Naive thymus-derived CD8-positive, alpha-beta T cell (primary cell): ENCODE results near the gene ACSL4. TPM values are rescaled to one million over a fixed set of nuclear protein-coding genes. Genes with fewer than 3 reads are reported as not detected.

Experiments
- ATAC-seq, 2 donors: fragments of 150-1000 bp; cut with Tn5 transposase in 1 of 2; sonication (Bioruptor Pico), chemical (Tn5 transposase) in 1 of 2; 1 replicate in 1 of 2; 2 replicates in 1 of 2; pipeline ENCODE4 v1.10.0; 2021; ENCODE audit warnings: mild to moderate bottlenecking in 2 of 2, moderate library complexity in 2 of 2
- POLR2A ChIA-PET: fragments of 350-600 bp; sonication (Branson Sonifier 250); formaldehyde crosslinking; loops from one replicate; lab custom pipeline; 2021; ENCODE audit warnings: antibody characterized with exemption; lab: Charles Lee
- DNase-seq, 10 donors: peaks; one replicate each; pipeline versions ENCODE4 v3.0.0 to v3.0.0-alpha.2; 2020 to 2022
- H3K27ac Mint-ChIP-seq, 10 donors: one replicate each; pipeline ENCODE4 v1.8.0; 2020 to 2022; ENCODE audit warnings: mild to moderate bottlenecking in 10 of 10, mixed read lengths in 10 of 10, moderate library complexity in 4 of 10, inconsistent platforms in 1 of 10
- H3K27me3 Mint-ChIP-seq, 5 donors: one replicate each; pipeline ENCODE4 v1.8.0; 2021 to 2022; ENCODE audit warnings: mixed read lengths in 5 of 5
- H3K36me3 Mint-ChIP-seq, 3 donors: one replicate each; pipeline ENCODE4 v1.8.0; 2020 to 2022; ENCODE audit warnings: mixed read lengths in 3 of 3, mild to moderate bottlenecking in 2 of 3, inconsistent platforms in 1 of 3
- H3K4me1 Mint-ChIP-seq, 4 donors: one replicate each; pipeline ENCODE4 v1.8.0; 2021 to 2022; ENCODE audit warnings: mixed read lengths in 4 of 4
- H3K4me3 Mint-ChIP-seq, 10 donors: one replicate each; pipeline ENCODE4 v1.8.0; 2020 to 2022; ENCODE audit warnings: mild to moderate bottlenecking in 10 of 10, mixed read lengths in 10 of 10, moderate library complexity in 6 of 10, inconsistent platforms in 1 of 10
- H3K9me3 Mint-ChIP-seq, 9 donors: one replicate each; pipeline ENCODE4 v1.8.0; 2020 to 2022; ENCODE audit warnings: mixed read lengths in 9 of 9, mild to moderate bottlenecking in 3 of 9, inconsistent platforms in 1 of 9, moderate library complexity in 1 of 9
- polyA plus RNA-seq, 3 donors: library from polyadenylated mRNA; unstranded; fragments of 300-500 nt; fragmentation: Illumina TruSeq; gene quantifications; one replicate each; pipeline ENCODE4 v1.2.3, GENCODE V29; 2021
- total RNA-seq, 8 experiments: library from RNA in 2 of 8; stranded (reverse) in 2 of 8; gene quantifications; one replicate each; pipeline ENCODE4 v1.2.3 and lab custom pipeline; 2021 to 2026

ACSL4 gene
- total and polyA plus RNA-seq, 5 experiments from 2014 or later: 6.5 to 22.0 (median 8.6) TPM

DNA sequence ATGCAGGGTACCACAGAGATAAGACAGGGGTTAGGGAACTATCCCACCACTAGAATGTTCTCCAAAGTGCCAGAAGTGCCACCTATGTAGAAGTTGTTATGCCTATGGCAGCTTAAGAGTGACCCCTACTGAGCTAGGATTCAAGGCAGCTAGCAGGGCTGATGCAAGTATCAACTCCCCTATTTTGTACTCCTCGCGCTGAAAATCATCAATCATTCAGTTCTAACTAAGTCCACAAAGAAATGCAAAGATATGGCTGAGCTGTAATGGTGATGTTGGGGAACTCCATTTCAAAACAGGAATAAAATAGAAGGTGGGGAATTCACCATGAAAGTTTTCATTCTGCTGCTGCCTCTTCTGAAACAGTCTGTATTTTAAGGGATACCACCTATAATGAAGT is 13.8 kb downstream of the ACSL4 start:
- ATAC-seq: no peak
- Mint-ChIP-seq H3K4me3 (no peak overlapping the region), H3K36me3 (peaks cover 0 to 9% (median 0%) of the 10 kb centered on the region in 3 donors), H3K27ac (peak overlapping the region in 1 of 10 donors; percentile 7), H3K27me3 (no peaks in the 10 kb centered on the region), H3K9me3 (no peaks in the 10 kb centered on the region), H3K4me1 (peaks cover 2 to 41% (median 21%) of the 10 kb centered on the region in 4 donors)
- no peak for DNase-seq
- POLR2A ChIA-PET: no interaction called here

DNA sequence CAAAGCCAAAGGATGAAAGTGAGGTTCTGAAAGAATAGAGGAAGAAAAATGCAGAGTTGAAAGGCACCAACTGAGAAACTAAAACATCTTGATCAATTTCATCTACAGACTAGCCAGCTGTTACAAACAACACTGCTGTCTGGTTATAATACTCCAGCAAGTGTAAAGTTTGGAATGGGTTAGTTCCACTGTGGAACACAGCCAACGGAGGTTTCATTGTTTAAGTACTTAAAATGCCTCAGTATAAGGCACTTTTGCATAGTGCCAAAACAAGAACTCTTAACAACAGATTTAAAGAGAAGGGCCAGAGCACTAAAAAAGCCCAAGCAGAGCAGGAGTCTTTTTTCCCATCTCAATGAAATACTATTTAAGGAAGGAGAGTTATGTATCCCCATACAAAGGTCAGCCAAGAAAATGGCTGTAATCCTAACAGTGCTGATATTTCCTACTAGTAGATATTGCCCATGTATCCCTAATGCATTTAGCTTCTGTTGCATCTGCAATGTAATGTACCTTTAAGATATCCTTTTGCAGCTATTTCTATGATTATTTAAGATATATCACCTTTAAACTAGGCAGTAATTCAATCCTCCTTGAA is 16.5 kb downstream of the ACSL4 start:
- no peak for ATAC-seq
- Mint-ChIP-seq H3K4me3 (no peak overlapping the region), H3K27ac (peak overlapping the region in 2 of 10 donors; percentile 37 to 38), H3K27me3 (no peaks in the 10 kb centered on the region), H3K9me3 (no peaks in the 10 kb centered on the region), H3K36me3 (peaks cover 0 to 7% (median 0%) of the 10 kb centered on the region in 3 donors), H3K4me1 (peaks cover 3 to 36% (median 25%) of the 10 kb centered on the region in 4 donors)
- POLR2A ChIA-PET: no interaction called here
- DNase-seq: no peak

DNA sequence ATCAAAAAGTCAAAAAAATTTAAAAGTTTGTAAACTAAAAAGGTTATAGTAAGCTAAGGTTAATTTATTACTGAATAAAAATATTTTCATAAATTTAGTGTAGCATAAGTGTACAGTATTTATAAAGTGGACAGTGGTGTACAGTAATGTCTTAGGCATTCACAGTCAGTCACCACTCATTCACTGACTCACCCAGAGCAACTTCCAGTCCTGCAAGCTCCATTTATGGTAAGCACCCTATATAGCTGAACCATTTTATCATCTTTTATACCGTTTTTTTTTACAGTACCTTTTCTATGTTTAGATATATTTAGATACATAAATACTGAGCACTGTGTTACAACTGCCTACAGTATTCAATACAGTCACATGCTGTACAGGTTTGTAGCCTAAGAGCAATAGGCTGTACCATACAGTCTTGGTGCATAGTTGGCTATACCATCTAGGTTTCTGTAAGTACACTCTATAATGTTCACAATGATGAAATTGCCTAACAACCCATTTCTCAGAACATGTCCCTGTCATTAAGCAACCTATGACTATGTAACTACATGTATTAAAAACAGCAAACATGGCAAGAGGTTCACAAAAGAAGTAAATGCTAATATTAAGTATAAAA is 18.6 kb downstream of the ACSL4 start:
- POLR2A ChIA-PET: no interaction called here
- ATAC-seq (no peak), DNase-seq (no peak)
- H3K9me3 Mint-ChIP-seq: no peaks in the 10 kb centered on the region
- H3K4me3 Mint-ChIP-seq: no peak overlapping the region
- peaks cover 0 to 5% (median 0%) of the 10 kb centered on the region in 3 donors for H3K36me3 Mint-ChIP-seq
- H3K27me3 Mint-ChIP-seq: no peaks in the 10 kb centered on the region
- H3K27ac Mint-ChIP-seq: no peak overlapping the region
- H3K4me1 Mint-ChIP-seq: peaks cover 2 to 40% (median 29%) of the 10 kb centered on the region in 4 donors

DNA sequence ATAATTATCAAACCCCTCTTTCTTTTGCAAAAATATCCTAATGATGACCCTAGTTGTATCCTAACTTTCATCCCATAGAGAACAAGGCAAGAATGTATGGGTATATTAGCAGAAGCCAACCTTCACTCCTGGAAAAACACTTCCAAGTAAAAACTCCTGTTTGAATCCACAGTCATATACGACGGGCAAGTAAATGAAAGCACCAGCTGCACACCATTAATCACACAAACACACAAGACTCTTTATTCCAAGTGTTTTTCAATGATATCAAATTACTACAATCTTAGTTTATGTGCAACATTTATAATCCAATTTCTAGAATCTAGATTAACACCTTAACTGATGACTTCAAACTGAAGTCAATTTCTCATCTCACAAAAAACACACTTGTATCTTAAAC is 22.9 kb downstream of the ACSL4 start:
- Mint-ChIP-seq H3K4me3 (no peak overlapping the region), H3K4me1 (peaks cover 4 to 59% (median 30%) of the 10 kb centered on the region in 4 donors), H3K36me3 (no peaks in the 10 kb centered on the region), H3K27ac (no peak overlapping the region), H3K9me3 (no peaks in the 10 kb centered on the region), H3K27me3 (no peaks in the 10 kb centered on the region)
- DNase-seq: no peak
- POLR2A ChIA-PET: no interaction called here
- ATAC-seq: no peak

DNA sequence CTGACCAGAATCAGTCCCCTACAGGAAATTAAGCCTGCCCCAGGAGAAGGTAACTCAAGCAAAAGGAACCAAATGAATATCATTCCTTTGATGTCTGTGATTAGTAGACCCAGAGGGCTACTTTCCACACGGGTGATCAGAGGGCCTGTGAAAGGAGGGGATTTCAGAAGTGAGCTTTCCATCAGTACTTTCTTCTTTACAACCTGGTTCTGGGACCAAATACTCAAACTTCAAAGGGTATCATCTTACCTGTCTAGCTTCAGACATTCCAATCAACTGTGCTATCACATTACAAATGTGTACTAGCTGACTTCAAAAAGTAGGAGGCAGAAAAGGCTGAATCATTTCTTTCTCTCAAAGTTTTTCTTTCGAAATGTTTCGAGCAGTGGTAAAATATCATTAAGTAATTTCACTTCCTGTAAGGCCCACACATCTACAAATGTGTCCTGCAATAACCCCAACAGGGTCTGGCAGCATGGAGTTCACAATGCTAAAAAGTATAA is 23.9 kb downstream of the ACSL4 start:
- Mint-ChIP-seq H3K27me3 (no peaks in the 10 kb centered on the region), H3K4me1 (peaks cover 9 to 69% (median 39%) of the 10 kb centered on the region in 4 donors), H3K4me3 (peak overlapping the region in 8 of 10 donors; percentile 2 to 64 (median 37)), H3K27ac (peak overlapping the region in 7 of 10 donors; percentile 3 to 82 (median 63)), H3K9me3 (no peaks in the 10 kb centered on the region), H3K36me3 (peaks cover 0 to 2% (median 0%) of the 10 kb centered on the region in 3 donors)
- POLR2A ChIA-PET: no interaction called here
- DNase-seq (no peak), ATAC-seq (peak in 1 of 2 donors; percentile 44)

DNA sequence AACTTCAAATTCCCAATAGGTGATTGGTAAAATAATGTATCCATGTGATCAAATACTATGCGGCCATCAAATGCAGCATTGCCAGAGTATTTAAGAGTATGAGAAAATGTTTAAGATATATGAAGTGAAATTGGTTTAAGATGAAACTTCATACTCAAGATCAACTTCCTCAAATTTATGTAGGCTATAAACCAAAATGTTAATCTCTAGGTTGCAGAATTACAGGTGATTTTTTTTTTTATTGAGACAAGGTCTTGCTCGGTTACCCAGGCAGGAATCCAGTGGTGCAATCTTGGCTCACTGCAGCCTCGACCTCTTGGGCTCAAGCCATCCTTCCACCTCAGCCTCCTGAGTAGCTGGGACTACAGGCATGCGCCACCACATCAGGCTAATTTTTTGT is 25.3 kb downstream of the ACSL4 start:
- H3K27ac Mint-ChIP-seq: peak overlapping the region in 2 of 10 donors; percentile 10 to 18
- ATAC-seq: no peak
- peaks cover 9 to 62% (median 32%) of the 10 kb centered on the region in 4 donors for H3K4me1 Mint-ChIP-seq
- no peak for DNase-seq
- peak overlapping the region in 7 of 10 donors; percentile 20 to 61 (median 41) for H3K4me3 Mint-ChIP-seq
- POLR2A ChIA-PET: no interaction called here
- no peaks in the 10 kb centered on the region for H3K27me3 Mint-ChIP-seq
- peaks cover 0 to 2% (median 0%) of the 10 kb centered on the region in 3 donors for H3K36me3 Mint-ChIP-seq
- no peaks in the 10 kb centered on the region for H3K9me3 Mint-ChIP-seq

DNA sequence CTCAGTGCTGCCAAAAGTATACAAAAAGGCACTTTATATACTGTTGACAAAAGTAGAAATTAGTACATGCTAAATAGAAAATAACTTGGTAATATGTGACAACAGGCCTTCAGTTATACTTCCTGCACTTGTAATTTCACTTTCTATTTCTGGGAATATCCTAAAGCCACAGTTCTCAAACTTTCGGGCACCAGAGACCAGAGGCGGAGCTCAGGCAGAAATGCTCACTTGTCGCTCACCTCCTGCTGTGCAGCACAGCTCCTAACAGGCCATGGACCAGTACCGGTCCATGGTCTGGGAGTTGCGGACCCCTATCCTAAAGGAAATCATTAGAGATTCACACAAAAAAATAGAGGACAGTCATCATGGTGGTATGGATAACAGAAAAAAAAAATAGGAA is 25.7 kb downstream of the ACSL4 start:
- POLR2A ChIA-PET: no interaction called here
- ATAC-seq (no peak), DNase-seq (no peak)
- peaks cover 9 to 62% (median 32%) of the 10 kb centered on the region in 4 donors for H3K4me1 Mint-ChIP-seq
- H3K9me3 Mint-ChIP-seq: no peaks in the 10 kb centered on the region
- H3K4me3 Mint-ChIP-seq: peak overlapping the region in 9 of 10 donors; percentile 20 to 61 (median 41)
- peak overlapping the region in 3 of 10 donors; percentile 10 to 38 (median 18) for H3K27ac Mint-ChIP-seq
- H3K27me3 Mint-ChIP-seq: no peaks in the 10 kb centered on the region
- peaks cover 0 to 2% (median 0%) of the 10 kb centered on the region in 3 donors for H3K36me3 Mint-ChIP-seq

DNA sequence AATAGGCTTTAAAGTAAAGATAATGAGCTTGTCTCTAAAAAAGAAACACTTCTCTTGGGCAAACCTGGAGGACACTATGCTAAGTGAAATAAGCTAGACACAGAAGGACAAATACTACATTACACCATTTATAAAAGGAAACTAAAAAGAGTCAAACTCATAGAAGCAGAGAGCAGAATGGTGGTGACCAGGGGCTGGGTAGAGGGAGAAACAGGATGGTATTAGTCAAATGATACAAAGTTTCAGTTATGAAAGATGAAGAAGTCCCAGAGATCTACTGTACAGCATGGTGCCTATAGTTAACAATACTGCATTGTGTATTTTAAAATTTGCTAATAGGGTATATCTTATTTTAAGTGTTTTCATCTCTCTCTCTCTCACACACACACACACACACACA is 28.5 kb downstream of the ACSL4 start:
- POLR2A ChIA-PET: no interaction called here
- no peaks in the 10 kb centered on the region for H3K27me3 Mint-ChIP-seq
- no peak overlapping the region for H3K4me3 Mint-ChIP-seq
- no peak overlapping the region for H3K27ac Mint-ChIP-seq
- peaks cover 0 to 2% (median 0%) of the 10 kb centered on the region in 3 donors for H3K36me3 Mint-ChIP-seq
- H3K9me3 Mint-ChIP-seq: no peaks in the 10 kb centered on the region
- no peak for ATAC-seq
- DNase-seq: no peak
- H3K4me1 Mint-ChIP-seq: peaks cover 6 to 47% (median 24%) of the 10 kb centered on the region in 4 donors

DNA sequence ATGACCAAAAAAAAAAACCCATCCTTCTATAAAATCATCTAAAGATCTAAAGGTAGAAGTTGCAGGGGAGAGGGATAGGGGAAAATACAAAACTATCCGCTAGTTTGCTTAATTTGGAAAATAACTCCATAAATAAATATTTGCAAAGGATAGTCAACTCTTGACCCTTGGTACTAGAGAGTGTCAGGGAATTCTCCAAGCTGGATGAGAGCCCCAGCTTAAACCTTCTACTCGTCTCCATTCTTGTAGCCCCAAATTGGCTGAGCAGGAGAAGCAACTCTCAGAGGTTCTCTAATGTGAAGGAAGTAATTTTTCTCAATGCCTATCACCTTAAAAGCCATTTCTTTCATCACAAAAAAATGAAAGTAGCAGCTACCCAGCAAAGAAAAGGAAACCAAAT is 35.2 kb downstream of the ACSL4 start:
- DNase-seq (no peak), ATAC-seq (no peak)
- Mint-ChIP-seq H3K9me3 (no peaks in the 10 kb centered on the region), H3K27me3 (no peaks in the 10 kb centered on the region), H3K4me1 (peaks cover 2 to 27% (median 13%) of the 10 kb centered on the region in 4 donors), H3K27ac (no peak overlapping the region), H3K4me3 (no peak overlapping the region), H3K36me3 (peaks cover 0 to 10% (median 0%) of the 10 kb centered on the region in 3 donors)
- POLR2A ChIA-PET: interaction anchor here (0.8 kb wide), 1 partner anchor 13 kb away, joined by 3 read pairs; no protein-coding TSS in a partner anchor

DNA sequence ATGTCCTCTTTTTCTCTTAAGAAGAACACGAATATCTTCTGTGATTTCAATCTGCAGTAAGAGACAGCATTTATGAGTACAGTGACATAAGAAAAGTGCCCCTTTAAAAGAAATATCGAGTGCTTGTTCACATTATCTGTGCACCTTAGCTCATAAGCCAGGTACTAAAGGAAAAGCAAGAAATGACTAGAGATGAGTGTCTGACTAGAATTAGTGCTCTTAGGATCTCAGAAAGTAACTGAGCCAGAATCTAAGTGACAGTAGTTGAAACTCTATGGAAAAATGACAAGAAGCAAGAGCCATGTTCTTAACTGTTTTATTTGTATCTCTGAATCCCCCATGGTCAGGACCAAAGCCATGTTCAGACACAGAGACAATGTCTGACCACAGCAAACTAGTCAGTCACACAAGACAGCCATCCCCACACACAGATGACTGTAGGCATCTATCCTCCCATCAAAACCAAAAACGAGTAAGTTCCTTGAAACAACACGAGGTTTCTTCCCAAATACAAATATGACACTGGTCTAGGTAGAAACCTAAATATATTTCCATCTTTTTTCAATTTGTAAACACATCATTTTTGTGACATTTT is 36.8 kb downstream of the ACSL4 start:
- Mint-ChIP-seq H3K27ac (peak overlapping the region in 2 of 10 donors; percentile 13 to 25), H3K27me3 (no peaks in the 10 kb centered on the region), H3K4me1 (peaks cover 2 to 32% (median 12%) of the 10 kb centered on the region in 4 donors), H3K9me3 (no peaks in the 10 kb centered on the region), H3K36me3 (peaks cover 0 to 10% (median 0%) of the 10 kb centered on the region in 3 donors), H3K4me3 (no peak overlapping the region)
- DNase-seq (no peak), ATAC-seq (no peak)
- POLR2A ChIA-PET: no interaction called here

DNA sequence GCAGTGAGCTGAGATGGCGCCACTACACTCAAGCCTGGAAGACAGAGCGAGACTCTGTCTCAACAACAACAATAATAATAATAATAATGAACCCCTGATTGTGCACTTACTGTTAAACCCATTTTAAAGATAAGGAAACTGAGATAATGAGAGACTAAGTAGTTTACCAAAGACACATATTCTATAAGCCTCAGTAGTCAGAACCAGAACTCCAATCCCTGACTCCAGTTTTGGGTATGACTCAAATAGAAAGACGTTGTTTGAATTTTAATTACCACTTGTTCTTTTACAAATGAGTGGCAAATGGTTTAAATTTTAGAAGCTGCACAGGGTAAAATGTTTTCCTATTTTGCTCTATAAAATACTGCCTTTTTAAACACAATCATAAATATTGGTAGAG is 37.4 kb downstream of the ACSL4 start:
- no peak for ATAC-seq
- Mint-ChIP-seq H3K4me1 (peaks cover 2 to 32% (median 13%) of the 10 kb centered on the region in 4 donors), H3K27me3 (no peaks in the 10 kb centered on the region), H3K4me3 (no peak overlapping the region), H3K9me3 (no peaks in the 10 kb centered on the region), H3K27ac (no peak overlapping the region), H3K36me3 (peaks cover 0 to 10% (median 0%) of the 10 kb centered on the region in 3 donors)
- no peak for DNase-seq
- POLR2A ChIA-PET: no interaction called here

DNA sequence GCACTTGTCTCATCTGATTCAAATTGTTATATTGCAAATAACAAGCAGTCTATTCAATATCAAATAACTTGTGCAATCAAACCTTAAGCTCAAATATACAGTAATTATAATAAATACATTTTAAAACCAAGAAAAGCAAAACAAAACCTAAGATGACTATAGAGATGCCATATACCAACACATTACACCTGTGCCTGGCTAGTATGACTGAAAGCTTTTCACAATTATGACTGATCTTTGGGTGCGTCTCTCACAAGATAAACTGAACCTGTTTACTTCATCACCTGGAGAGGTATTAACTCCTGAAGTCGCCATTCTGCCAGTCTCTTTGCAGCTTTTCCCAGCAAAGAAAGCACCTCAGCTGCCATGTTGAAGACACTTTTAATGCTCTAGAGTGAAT is 41.3 kb downstream of the ACSL4 start:
- DNase-seq (no peak), ATAC-seq (no peak)
- Mint-ChIP-seq H3K9me3 (no peaks in the 10 kb centered on the region), H3K27me3 (no peaks in the 10 kb centered on the region), H3K4me1 (peaks cover 0 to 19% (median 12%) of the 10 kb centered on the region in 4 donors), H3K36me3 (peaks cover 0 to 10% (median 0%) of the 10 kb centered on the region in 3 donors), H3K4me3 (no peak overlapping the region), H3K27ac (peak overlapping the region in 1 of 10 donors; percentile 25)
- POLR2A ChIA-PET: no interaction called here

DNA sequence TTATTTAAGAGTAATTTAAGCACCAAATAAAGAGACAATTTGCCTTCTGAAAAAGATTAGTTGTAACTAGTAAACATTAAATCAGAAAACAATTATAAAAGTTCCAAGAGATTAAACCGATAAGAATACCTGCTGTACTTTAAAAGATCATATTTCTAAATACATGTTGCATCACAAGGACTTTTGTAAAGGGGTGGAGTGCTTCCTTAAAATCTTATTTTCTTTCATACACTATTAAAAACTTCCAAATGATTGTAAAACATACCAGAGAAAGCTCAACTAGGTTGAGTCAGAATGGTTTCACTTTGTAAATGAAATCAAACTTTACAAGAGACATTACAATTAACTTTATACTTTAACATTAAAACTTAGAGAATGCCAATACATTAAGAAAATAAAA is 41.8 kb downstream of the ACSL4 start:
- H3K27ac Mint-ChIP-seq: no peak overlapping the region
- no peaks in the 10 kb centered on the region for H3K9me3 Mint-ChIP-seq
- no peak for DNase-seq
- no peak for ATAC-seq
- H3K4me3 Mint-ChIP-seq: no peak overlapping the region
- H3K4me1 Mint-ChIP-seq: peaks cover 0 to 15% (median 10%) of the 10 kb centered on the region in 4 donors
- no peaks in the 10 kb centered on the region for H3K27me3 Mint-ChIP-seq
- peaks cover 0 to 10% (median 0%) of the 10 kb centered on the region in 3 donors for H3K36me3 Mint-ChIP-seq
- POLR2A ChIA-PET: no interaction called here
